OCI-LY7 (cell line): ENCODE results near the gene TP53AIP1. TPM values are rescaled to one million over a fixed set of nuclear protein-coding genes. Genes with fewer than 3 reads are reported as not detected.

Experiments
- BruUV-seq: library from RNA; stranded (reverse); fragments of 400-500 nt; replicated peaks from 2 replicates; lab custom pipeline; 2021; lab: Mats Ljungman, UMichigan
- CTCF ChIA-PET: fragments of 300-600 bp; sonication (Branson Sonifier 250); formaldehyde crosslinking; loops from one replicate; lab custom pipeline; 2022; ENCODE audit warnings: antibody characterized with exemption; ENCODE audit not compliant: unreplicated experiment; lab: Charles Lee
- POLR2A ChIA-PET: fragments of 300-600 bp; sonication (Branson Sonifier 250); formaldehyde crosslinking; loops from one replicate; lab custom pipeline; 2022; ENCODE audit warnings: antibody characterized with exemption; lab: Charles Lee
- DNase-seq: peaks from one replicate; pipeline ENCODE4 v3.0.0-alpha.2; 2015; ENCODE audit warnings: low spot score
- H2AFZ ChIP-seq: fragments of 200-600 bp; sonication (generic), shearing (Covaris generic); 2 replicates; pipeline ENCODE4 v1.6.1; 2014; ENCODE audit warnings: mild to moderate bottlenecking, antibody characterized with exemption, low read length, moderate library complexity
- H3K27ac ChIP-seq: fragments of 200-600 bp; sonication (generic); 2 replicates; pipeline ENCODE4 v1.5.1; 2014; ENCODE audit warnings: mixed run types, low read depth, mild to moderate bottlenecking, moderate library complexity, low read length, inconsistent platforms; ENCODE audit not compliant: poor library complexity, severe bottlenecking
- H3K36me3 ChIP-seq: fragments of 200-600 bp; sonication (generic); 2 replicates; pipeline ENCODE4 v1.6.1; 2014; ENCODE audit warnings: mild to moderate bottlenecking, antibody characterized with exemption, low read length, moderate library complexity, mixed read lengths; ENCODE audit not compliant: insufficient read depth
- H3K4me1 ChIP-seq: fragments of 200-600 bp; sonication (generic); 2 replicates; pipeline ENCODE4 v1.5.1; 2014; ENCODE audit warnings: mild to moderate bottlenecking, low read length; ENCODE audit not compliant: insufficient read depth, poor library complexity, severe bottlenecking
- H3K4me2 ChIP-seq: fragments of 200-600 bp; sonication (generic); 2 replicates; pipeline ENCODE4 v1.6.1; 2014; ENCODE audit warnings: mild to moderate bottlenecking, low read length
- H3K4me3 ChIP-seq: fragments of 200-600 bp; sonication (generic); 2 replicates; pipeline ENCODE4 v1.5.1; 2014; ENCODE audit warnings: mild to moderate bottlenecking, low read depth, low read length; ENCODE audit not compliant: poor library complexity, severe bottlenecking
- H3K79me2 ChIP-seq: fragments of 200-600 bp; sonication (generic); 2 replicates; pipeline ENCODE4 v1.6.1; 2016; ENCODE audit warnings: low read depth, mild to moderate bottlenecking, low read length, moderate library complexity, mixed read lengths; ENCODE audit not compliant: insufficient read depth
- H3K9me2 ChIP-seq: fragments of 200-600 bp; sonication (generic); 2 replicates; pipeline ENCODE4 v1.6.1; 2016; ENCODE audit warnings: mild to moderate bottlenecking, low read length, mixed read lengths; ENCODE audit not compliant: insufficient read depth
- H3K9me3 ChIP-seq: fragments of 200-600 bp; sonication (generic); 2 replicates; pipeline ENCODE4 v1.6.1; 2014; ENCODE audit warnings: mild to moderate bottlenecking, mixed run types, low read length, mixed read lengths
- H4K20me1 ChIP-seq: fragments of 200-600 bp; sonication (generic); 2 replicates; pipeline ENCODE4 v1.6.1; 2014; ENCODE audit warnings: mild to moderate bottlenecking, antibody characterized with exemption, low read length, moderate library complexity, mixed read lengths; ENCODE audit not compliant: insufficient read depth
- CTCF ChIP-seq: fragments of 200-600 bp; sonication (generic); conservative IDR thresholded peaks from 2 replicates; pipeline ENCODE4 v1.5.1; 2014; ENCODE audit warnings: mild to moderate bottlenecking, antibody characterized with exemption, low read length, moderate library complexity, mixed read lengths
- EZH2phosphoT487 ChIP-seq: fragments of 200-600 bp; sonication (generic); IDR thresholded peaks from 2 replicates; pipeline ENCODE4 v1.6.1; 2018; ENCODE audit warnings: low read depth, borderline replicate concordance, mild to moderate bottlenecking, mixed run types, antibody characterized with exemption, low read length, moderate library complexity, mixed read lengths
- intact Hi-C: fragments of 100-400 bp; cut with micrococcal nuclease; formaldehyde crosslinking; loops from one replicate; pipeline ENCODE4 v1.10.0; 2022; ENCODE audit not compliant: unreplicated experiment
- total RNA-seq, 2 experiments: library from RNA; depleted of rRNA in 1 of 2; stranded (reverse); fragments of >200 nt in 1 of 2; shearing (Covaris generic) in 1 of 2; gene quantifications; 2 replicates each; pipeline ENCODE4 v1.2.3, GENCODE V29; 2014 to 2022

Gene TP53AIP1
- total RNA-seq, 2 experiments from 2014 or later, result not detected

GRCh38 chr11:128931066-128931465, 11.6 kb downstream of the TP53AIP1 start:
- BruUV-seq, result no TSS peak

GRCh38 chr11:128929991-128930390, 12.7 kb downstream of the TP53AIP1 start:
- H3K9me3 ChIP-seq, result no peaks in the 10 kb centered on the region
- H3K36me3 ChIP-seq, result no peaks in the 10 kb centered on the region
- H2AFZ ChIP-seq, result no peak overlapping the region
- no peak for TF ChIP-seq EZH2phosphoT487
- TF ChIP-seq CTCF, result no peak
- no peak overlapping the region for H3K27ac ChIP-seq
- no TSS peak for BruUV-seq
- H3K79me2 ChIP-seq, result no peaks in the 10 kb centered on the region
- H3K4me3 ChIP-seq, result no peak overlapping the region
- no peaks in the 10 kb centered on the region for H4K20me1 ChIP-seq
- DNase-seq, result no peak
- ChIA-PET POLR2A (no interaction called here), CTCF (no interaction called here)
- H3K4me1 ChIP-seq, result no peaks in the 10 kb centered on the region
- H3K9me2 ChIP-seq, result no peaks in the 10 kb centered on the region
- H3K4me2 ChIP-seq, result no peak overlapping the region
- intact Hi-C loops, result no loop called here

More at GRCh38 chr11:128931066-128931465, 11.6 kb downstream of the TP53AIP1 start:
- Histone ChIP-seq H3K4me1 (no peaks in the 10 kb centered on the region), H3K36me3 (no peaks in the 10 kb centered on the region), H3K79me2 (no peaks in the 10 kb centered on the region), H3K4me2 (no peak overlapping the region), H3K9me3 (no peaks in the 10 kb centered on the region), H3K4me3 (no peak overlapping the region), H3K9me2 (no peaks in the 10 kb centered on the region), H4K20me1 (no peaks in the 10 kb centered on the region), H2AFZ (no peak overlapping the region), H3K27ac (no peak overlapping the region)
- intact Hi-C loops, result no loop called here
- no peak for DNase-seq
- ChIA-PET CTCF (no interaction called here), POLR2A (no interaction called here)
- TF ChIP-seq CTCF (no peak), EZH2phosphoT487 (no peak)

GRCh38 chr11:128929468-128929867, 13.2 kb downstream of the TP53AIP1 start:
- no peak for TF ChIP-seq EZH2phosphoT487
- no peak for TF ChIP-seq CTCF
- Histone ChIP-seq H3K4me3 (no peak overlapping the region), H3K4me2 (no peak overlapping the region), H3K27ac (no peak overlapping the region), H3K9me2 (no peaks in the 10 kb centered on the region), H4K20me1 (no peaks in the 10 kb centered on the region), H3K9me3 (no peaks in the 10 kb centered on the region), H2AFZ (no peak overlapping the region), H3K4me1 (no peaks in the 10 kb centered on the region), H3K79me2 (no peaks in the 10 kb centered on the region), H3K36me3 (no peaks in the 10 kb centered on the region)
- DNase-seq, result no peak
- BruUV-seq, result no TSS peak
- ChIA-PET CTCF (no interaction called here), POLR2A (interaction anchor here (0.6 kb wide), 1 partner anchor 1390 kb away, joined by 5 read pairs; no protein-coding TSS in a partner anchor)
- intact Hi-C loops, result no loop called here
